Testis (tissue), 2 donors: ENCODE data around the gene ADCY9.

Experiments
- POLR2A ChIP-seq: fragments of 450-650 bp; IDR thresholded peaks from one replicate; pipeline ENCODE4 v1.6.1; 2017; ENCODE audit warnings: antibody characterized with exemption, mild to moderate bottlenecking, moderate library complexity
- TF ChIP-seq, protein P1 (sequence below), 3 experiments: fragments of 450-650 bp in 2 of 3; fragments of 200-600 bp in 1 of 3; sonication (generic) in 1 of 3; IDR thresholded peaks; one replicate each; pipeline ENCODE4 v1.5.1; 2016 to 2019; ENCODE audit warnings: antibody characterized with exemption in 3 of 3, mild to moderate bottlenecking in 2 of 3, moderate library complexity in 1 of 3

DNA sequence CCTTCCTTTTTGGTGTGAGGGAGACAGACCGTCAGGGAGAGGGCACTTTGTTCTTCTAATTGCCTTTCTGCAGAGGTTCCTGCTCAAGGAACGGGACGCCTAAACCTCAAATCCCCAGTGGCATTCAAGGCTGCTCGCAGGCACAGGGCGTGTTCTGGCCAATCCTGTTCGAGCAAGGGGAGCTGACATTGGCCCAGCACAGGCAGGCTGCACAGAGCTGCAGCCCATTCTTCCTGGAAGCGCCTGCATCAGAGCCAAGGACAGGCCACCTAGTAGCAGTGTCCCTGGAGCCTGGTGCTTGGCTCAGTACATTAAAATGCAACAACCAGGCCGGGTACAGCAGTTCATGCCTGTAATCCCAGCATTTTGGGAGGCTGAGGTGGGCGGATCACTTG lies 163.5 kb downstream of the ADCY9 start:
- TF ChIP-seq, protein P1, sequence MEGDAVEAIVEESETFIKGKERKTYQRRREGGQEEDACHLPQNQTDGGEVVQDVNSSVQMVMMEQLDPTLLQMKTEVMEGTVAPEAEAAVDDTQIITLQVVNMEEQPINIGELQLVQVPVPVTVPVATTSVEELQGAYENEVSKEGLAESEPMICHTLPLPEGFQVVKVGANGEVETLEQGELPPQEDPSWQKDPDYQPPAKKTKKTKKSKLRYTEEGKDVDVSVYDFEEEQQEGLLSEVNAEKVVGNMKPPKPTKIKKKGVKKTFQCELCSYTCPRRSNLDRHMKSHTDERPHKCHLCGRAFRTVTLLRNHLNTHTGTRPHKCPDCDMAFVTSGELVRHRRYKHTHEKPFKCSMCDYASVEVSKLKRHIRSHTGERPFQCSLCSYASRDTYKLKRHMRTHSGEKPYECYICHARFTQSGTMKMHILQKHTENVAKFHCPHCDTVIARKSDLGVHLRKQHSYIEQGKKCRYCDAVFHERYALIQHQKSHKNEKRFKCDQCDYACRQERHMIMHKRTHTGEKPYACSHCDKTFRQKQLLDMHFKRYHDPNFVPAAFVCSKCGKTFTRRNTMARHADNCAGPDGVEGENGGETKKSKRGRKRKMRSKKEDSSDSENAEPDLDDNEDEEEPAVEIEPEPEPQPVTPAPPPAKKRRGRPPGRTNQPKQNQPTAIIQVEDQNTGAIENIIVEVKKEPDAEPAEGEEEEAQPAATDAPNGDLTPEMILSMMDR (IDR thresholded peaks at IDR 0.05) = no peak
- TF ChIP-seq POLR2A = no peak
